Endothelial cell of umbilical vein (primary cell): ENCODE measurements around the gene FAM181A. TPM values are rescaled to one million over a fixed set of nuclear protein-coding genes. Genes with fewer than 3 reads are reported as not detected.

Experiments
- BruUV-seq: library from RNA; stranded (reverse); fragments of 400-500 nt; replicated peaks from 2 replicates; lab custom pipeline; 2021; lab: Mats Ljungman, UMichigan
- CTCF ChIA-PET: fragments of 300-600, 350-600 bp; sonication (Branson Sonifier 250); formaldehyde crosslinking; loops from one replicate; lab custom pipeline; 2021; ENCODE audit warnings: antibody characterized with exemption, inconsistent platforms; lab: Charles Lee
- POLR2A ChIA-PET: fragments of 300-600, 350-600 bp; sonication (Branson Sonifier 250); formaldehyde crosslinking; loops from one replicate; lab custom pipeline; 2021; ENCODE audit warnings: antibody characterized with exemption, inconsistent platforms; lab: Charles Lee
- DNase-seq: peaks from one replicate; pipeline ENCODE4 v3.0.0-alpha.2; 2011; ENCODE audit warnings: low read depth, low spot score
- FAIRE-seq: peaks from 2 replicates; lab custom pipeline; 2011; peaks lifted over from hg19 to GRCh38; lab: Jason Lieb, UNC
- H2AFZ ChIP-seq: 2 replicates; pipeline ENCODE4 v1.6.0; 2012; ENCODE audit warnings: low read depth, low read length, control low read depth, inconsistent platforms
- H3K27ac ChIP-seq: 2 replicates; pipeline ENCODE4 v1.5.1; 2011; ENCODE audit warnings: low read depth, mild to moderate bottlenecking, control low read depth, low read length, moderate library complexity; ENCODE audit not compliant: insufficient read depth
- H3K27me3 ChIP-seq, 2 experiments: 2 replicates each; pipeline versions ENCODE4 v1.6.0 to v1.6.1; 2011; ENCODE audit warnings: low read length in 2 of 2, mixed read lengths in 1 of 2; ENCODE audit not compliant: control insufficient read depth in 2 of 2, insufficient read depth in 2 of 2
- H3K36me3 ChIP-seq, 2 experiments: 2 replicates in 1 of 2; 3 replicates in 1 of 2; pipeline ENCODE4 v1.5.1; 2011; ENCODE audit warnings: low read length in 2 of 2, mild to moderate bottlenecking in 1 of 2, moderate library complexity in 1 of 2; ENCODE audit not compliant: control insufficient read depth in 2 of 2, insufficient read depth in 2 of 2; ENCODE audit errors: extremely low read depth in 1 of 2
- H3K4me1 ChIP-seq: 3 replicates; pipeline ENCODE4 v1.5.1; 2011; ENCODE audit warnings: mild to moderate bottlenecking, low read length; ENCODE audit not compliant: control insufficient read depth, insufficient read depth; ENCODE audit errors: extremely low read depth
- H3K4me2 ChIP-seq: 2 replicates; pipeline ENCODE4 v1.6.1; 2011; ENCODE audit warnings: low read length, control low read depth, mixed read lengths; ENCODE audit not compliant: insufficient read depth
- H3K4me3 ChIP-seq, 3 experiments: fragments of 200-600 bp in 1 of 3; sonication (generic), shearing (Covaris generic) in 1 of 3; replicated peaks in 1 of 3; 2 replicates each; pipeline ENCODE4 v1.5.1; 2011 to 2016; ENCODE audit warnings: control low read depth in 3 of 3, low read length in 3 of 3, mild to moderate bottlenecking in 2 of 3, inconsistent platforms in 1 of 3, low read depth in 1 of 3, moderate library complexity in 1 of 3; ENCODE audit not compliant: insufficient read depth in 1 of 3
- H3K79me2 ChIP-seq: 2 replicates; pipeline ENCODE4 v1.6.0; 2012; ENCODE audit warnings: low read length, inconsistent platforms; ENCODE audit not compliant: control insufficient read depth, insufficient read depth
- H3K9ac ChIP-seq: replicated peaks from 2 replicates; pipeline ENCODE3; 2011; ENCODE audit warnings: low read length, control low read depth; ENCODE audit not compliant: insufficient read depth; ENCODE audit errors: extremely low read depth
- H3K9me1 ChIP-seq: replicated peaks from 3 replicates; pipeline ENCODE4 v1.6.0; 2011; ENCODE audit warnings: mild to moderate bottlenecking, low read length; ENCODE audit not compliant: control insufficient read depth, insufficient read depth; ENCODE audit errors: extremely low read depth
- H3K9me3 ChIP-seq: replicated peaks from 2 replicates; pipeline ENCODE4 v1.5.1; 2012; ENCODE audit warnings: low read length, inconsistent platforms; ENCODE audit not compliant: control insufficient read depth, insufficient read depth
- H4K20me1 ChIP-seq: replicated peaks from 2 replicates; pipeline ENCODE3; 2011; ENCODE audit warnings: mild to moderate bottlenecking, low read length; ENCODE audit not compliant: control insufficient read depth, insufficient read depth; ENCODE audit errors: extremely low read depth
- EZH2 ChIP-seq: IDR thresholded peaks from 2 replicates; pipeline ENCODE4 v1.6.1; 2012; ENCODE audit warnings: borderline replicate concordance, low read depth, mild to moderate bottlenecking, moderate library complexity, low read length, inconsistent platforms; ENCODE audit not compliant: severe bottlenecking
- FOS ChIP-seq: IDR thresholded peaks from 2 replicates; pipeline ENCODE4 v1.6.1; 2011; ENCODE audit warnings: mild to moderate bottlenecking, low read length, moderate library complexity, borderline replicate concordance; ENCODE audit not compliant: insufficient read depth
- GATA2 ChIP-seq: IDR thresholded peaks from 2 replicates; pipeline ENCODE4 v1.7.0; 2011; ENCODE audit warnings: low read depth, mild to moderate bottlenecking, moderate library complexity, mixed read lengths, low read length; ENCODE audit not compliant: insufficient read length, insufficient read depth
- JUN ChIP-seq: IDR thresholded peaks from 2 replicates; pipeline ENCODE4 v1.6.1; 2011; ENCODE audit warnings: borderline replicate concordance, low read depth; ENCODE audit not compliant: insufficient read length, insufficient read depth
- MYC ChIP-seq: IDR thresholded peaks from one replicate; pipeline ENCODE4 v1.6.1; 2011; ENCODE audit warnings: mild to moderate bottlenecking, low read depth, low read length
- POLR2A ChIP-seq: IDR thresholded peaks from 2 replicates; pipeline ENCODE4 v1.6.1; 2012; ENCODE audit warnings: low read depth, mild to moderate bottlenecking, control low read depth, low read length
- POLR2AphosphoS5 ChIP-seq: IDR thresholded peaks from 2 replicates; pipeline ENCODE4 v1.6.1; 2012; ENCODE audit warnings: low read depth, mild to moderate bottlenecking, control low read depth, low read length, moderate library complexity; ENCODE audit not compliant: insufficient read depth
- dilution Hi-C: fragments of 300-500 bp; cut with MboI; formaldehyde crosslinking; loops from one replicate; pipeline ENCODE4 v1.15.0; 2019; ENCODE audit warnings: low sequenced_read_pairs; ENCODE audit not compliant: extremely low pct_ligation_motif_present
- intact Hi-C: fragments of 100-400 bp; cut with micrococcal nuclease; formaldehyde crosslinking; loops from one replicate; pipeline ENCODE4 v1.10.0; 2022
- polyA plus RNA-seq, 4 experiments: library from polyadenylated mRNA; depleted of rRNA in 3 of 4; stranded (reverse) in 3 of 4; unstranded in 1 of 4; fragments of >200 nt; gene quantifications; 2 replicates each; pipeline versions ENCODE4 v1.2.1 to v1.2.3, GENCODE V29; 2011 to 2012; ENCODE audit warnings: missing spikeins in 1 of 4
- total RNA-seq: library from RNA; stranded (reverse); gene quantifications from 2 replicates; pipeline ENCODE4 v1.2.3, GENCODE V29; 2021
- TF ChIP-seq, protein P1 (sequence below): IDR thresholded peaks from 2 replicates; pipeline ENCODE4 v1.6.1; 2011; ENCODE audit not compliant: insufficient read depth, insufficient read length
- TF ChIP-seq, protein P2 (sequence below), 2 donors: IDR thresholded peaks; 1 replicate in 1 of 2; 2 replicates in 1 of 2; pipeline ENCODE4 v1.5.1; 2011; ENCODE audit warnings: low read length in 2 of 2, mild to moderate bottlenecking in 2 of 2, moderate library complexity in 2 of 2, control low read depth in 1 of 2, inconsistent platforms in 1 of 2, low read depth in 1 of 2; ENCODE audit not compliant: insufficient read depth in 1 of 2; ENCODE audit errors: extremely low read depth in 1 of 2

Gene FAM181A
- total and polyA plus RNA-seq, 2 donors (not counting 3 experiments of a cell fraction or from before 2014, with no cell fraction given) = not detected

DNA sequence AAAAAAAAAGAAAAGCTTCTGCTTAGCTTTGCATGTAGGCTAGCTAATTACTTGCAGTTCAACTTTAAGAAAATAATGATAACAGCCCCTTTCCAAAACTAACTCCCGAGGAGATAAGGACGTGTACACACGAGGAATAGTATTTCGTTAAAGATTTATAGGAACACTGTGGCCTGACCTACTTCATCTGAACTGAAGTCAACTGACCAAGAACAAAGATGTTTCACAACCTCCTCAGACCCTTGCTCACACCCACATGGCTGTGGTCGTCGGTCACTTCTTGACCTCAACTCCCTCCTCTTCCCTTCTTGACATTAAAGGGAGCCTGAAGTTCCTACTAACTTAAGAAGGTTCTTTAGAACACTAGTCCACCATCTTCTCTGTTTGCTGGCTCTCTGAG is 25.3 kb upstream of the FAM181A start:
- dilution Hi-C loops = no loop called here
- Histone ChIP-seq H4K20me1 (no peaks in the 10 kb centered on the region), H3K4me1 (no peaks in the 10 kb centered on the region), H3K4me2 (no peak overlapping the region), H3K36me3 (no peaks in the 10 kb centered on the region), H3K27ac (no peak overlapping the region), H3K9me3 (no peaks in the 10 kb centered on the region), H3K27me3 (no peaks in the 10 kb centered on the region), H3K9ac (no peak overlapping the region), H3K79me2 (no peaks in the 10 kb centered on the region), H3K9me1 (no peaks in the 10 kb centered on the region), H3K4me3 (no peak overlapping the region), H2AFZ (no peak overlapping the region)
- ChIA-PET POLR2A (no interaction called here), CTCF (interaction anchor here (0.7 kb wide), 1 partner anchor 38 kb away, joined by 3 read pairs; no protein-coding TSS in a partner anchor)
- BruUV-seq = no TSS peak
- no peak for FAIRE-seq
- TF ChIP-seq, protein P1, sequence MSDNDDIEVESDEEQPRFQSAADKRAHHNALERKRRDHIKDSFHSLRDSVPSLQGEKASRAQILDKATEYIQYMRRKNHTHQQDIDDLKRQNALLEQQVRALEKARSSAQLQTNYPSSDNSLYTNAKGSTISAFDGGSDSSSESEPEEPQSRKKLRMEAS = no peak
- TF ChIP-seq POLR2A (no peak), POLR2AphosphoS5 (no peak), FOS (no peak), EZH2 (no peak), GATA2 (no peak), MYC (no peak), JUN (no peak)
- TF ChIP-seq, protein P2, sequence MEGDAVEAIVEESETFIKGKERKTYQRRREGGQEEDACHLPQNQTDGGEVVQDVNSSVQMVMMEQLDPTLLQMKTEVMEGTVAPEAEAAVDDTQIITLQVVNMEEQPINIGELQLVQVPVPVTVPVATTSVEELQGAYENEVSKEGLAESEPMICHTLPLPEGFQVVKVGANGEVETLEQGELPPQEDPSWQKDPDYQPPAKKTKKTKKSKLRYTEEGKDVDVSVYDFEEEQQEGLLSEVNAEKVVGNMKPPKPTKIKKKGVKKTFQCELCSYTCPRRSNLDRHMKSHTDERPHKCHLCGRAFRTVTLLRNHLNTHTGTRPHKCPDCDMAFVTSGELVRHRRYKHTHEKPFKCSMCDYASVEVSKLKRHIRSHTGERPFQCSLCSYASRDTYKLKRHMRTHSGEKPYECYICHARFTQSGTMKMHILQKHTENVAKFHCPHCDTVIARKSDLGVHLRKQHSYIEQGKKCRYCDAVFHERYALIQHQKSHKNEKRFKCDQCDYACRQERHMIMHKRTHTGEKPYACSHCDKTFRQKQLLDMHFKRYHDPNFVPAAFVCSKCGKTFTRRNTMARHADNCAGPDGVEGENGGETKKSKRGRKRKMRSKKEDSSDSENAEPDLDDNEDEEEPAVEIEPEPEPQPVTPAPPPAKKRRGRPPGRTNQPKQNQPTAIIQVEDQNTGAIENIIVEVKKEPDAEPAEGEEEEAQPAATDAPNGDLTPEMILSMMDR (IDR thresholded peaks at IDR 0.05; ENCODE audit: extremely low read depth in 1 of 2, insufficient read depth in 1 of 2, low read depth in 1 of 2, low read length in 2 of 2) = no peak
- intact Hi-C loops = no loop called here
- no peak for DNase-seq
